NCI-H748 (cell line): Measurements from ENCODE around the gene PRAMEF8.
"Not testable (repeated sequence)": the region's sequence is repeated elsewhere in the genome, so short reads cannot be mapped to it uniquely, and the experiment has no call there.

Experiments
- DNase-seq: peaks from one replicate; lab custom pipeline; 2025; ENCODE audit not compliant: unreplicated experiment; lab: John Stamatoyannopoulos, UW

Gene PRAMEF8

DNA sequence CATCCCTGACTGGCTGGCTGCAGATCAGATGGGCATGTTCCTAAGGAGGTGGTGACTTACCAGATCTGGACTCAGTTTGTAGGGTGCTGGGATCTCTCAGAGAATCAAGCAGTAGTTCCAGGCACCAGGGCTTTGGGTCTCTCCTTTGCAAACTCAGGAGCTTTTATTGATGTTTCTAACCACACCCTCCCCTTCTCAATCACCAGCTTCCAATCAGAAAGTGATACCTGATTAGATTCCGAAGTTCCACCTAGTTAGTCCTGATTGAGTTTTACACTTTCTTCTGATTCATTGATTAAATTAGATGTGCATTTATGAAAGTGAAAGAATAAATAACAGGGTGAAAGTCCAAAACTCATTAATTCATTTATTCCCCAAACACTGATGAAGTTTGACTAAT is at the start of gene PRAMEF8:
Gene PRAMEF8 (minus strand): TSS at position 101 of the 400 bp plus-strand sequence. CDS start 1,046 bp downstream, outside the sequence.
- DNase-seq: not testable (repeated sequence)

DNA sequence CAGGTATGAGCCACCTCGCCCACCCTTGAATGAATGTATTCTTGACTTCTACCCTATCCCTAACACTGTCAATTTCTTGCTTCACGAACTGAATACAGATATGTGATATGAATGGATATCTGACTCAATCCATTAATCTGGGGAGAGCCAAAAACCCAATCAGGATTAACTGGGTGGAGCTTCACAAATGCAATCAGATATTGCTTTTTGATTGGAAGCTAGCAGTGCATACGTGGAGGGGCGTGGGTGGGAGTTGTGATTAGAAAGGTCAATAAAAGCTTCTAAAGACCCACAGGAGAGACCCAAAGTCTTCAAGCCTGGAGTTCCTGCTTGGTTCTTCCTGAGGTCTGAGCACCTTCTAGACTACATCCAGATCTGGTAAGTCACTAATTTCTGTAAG is 30.3 kb upstream of the PRAMEF8 start, which contains the start of gene PRAMEF15:
Gene PRAMEF15 (plus strand): TSS at position 301 of the 400 bp plus-strand sequence. CDS start 2,827 bp downstream, outside the sequence.
- DNase-seq: not testable (repeated sequence)

DNA sequence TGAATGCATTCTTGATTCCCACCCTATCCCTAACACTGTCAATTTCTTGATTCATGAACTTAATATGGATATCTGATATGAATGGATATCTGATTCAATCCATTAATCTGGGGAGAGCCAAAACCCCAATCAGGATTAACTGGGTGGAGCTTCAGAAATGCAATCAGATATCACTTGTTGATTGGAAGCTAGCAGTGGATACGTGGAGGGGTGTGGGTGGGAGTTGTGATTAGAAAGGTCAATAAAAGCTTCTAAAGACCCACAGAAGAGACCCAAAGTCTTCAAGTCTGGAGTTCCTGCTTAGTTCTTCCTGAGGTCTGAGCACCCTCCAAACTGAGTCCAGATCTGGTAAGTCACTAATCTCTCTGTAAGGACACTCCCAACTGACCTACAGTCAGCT is 18.3 kb upstream of the PRAMEF8 start, which contains the start of gene PRAMEF33:
Gene PRAMEF33 (plus strand): TSS at position 301 of the 400 bp plus-strand sequence. CDS start 2,416 bp downstream, outside the sequence.
- DNase-seq: not testable (repeated sequence)

DNA sequence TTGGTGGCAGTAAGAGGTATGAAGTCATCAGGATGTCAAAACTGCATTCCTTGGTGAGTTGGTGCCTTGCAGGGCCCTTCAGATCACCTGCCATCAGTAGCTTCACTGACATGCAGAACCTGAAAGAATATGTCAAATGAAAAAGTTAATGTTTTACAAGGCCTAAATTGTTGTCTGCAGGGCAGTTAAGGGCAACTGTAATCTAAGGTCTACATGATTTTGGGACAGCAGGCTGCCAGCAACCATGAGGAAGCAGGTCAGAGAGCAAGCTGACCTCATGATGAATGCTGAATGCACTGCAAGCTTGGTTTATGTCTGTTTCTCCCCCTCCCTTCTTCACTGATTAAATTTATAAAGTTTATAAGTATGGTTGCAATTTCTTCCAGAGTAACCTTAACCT is 17.3 kb upstream of the PRAMEF8 start:
- not testable (repeated sequence) for DNase-seq

DNA sequence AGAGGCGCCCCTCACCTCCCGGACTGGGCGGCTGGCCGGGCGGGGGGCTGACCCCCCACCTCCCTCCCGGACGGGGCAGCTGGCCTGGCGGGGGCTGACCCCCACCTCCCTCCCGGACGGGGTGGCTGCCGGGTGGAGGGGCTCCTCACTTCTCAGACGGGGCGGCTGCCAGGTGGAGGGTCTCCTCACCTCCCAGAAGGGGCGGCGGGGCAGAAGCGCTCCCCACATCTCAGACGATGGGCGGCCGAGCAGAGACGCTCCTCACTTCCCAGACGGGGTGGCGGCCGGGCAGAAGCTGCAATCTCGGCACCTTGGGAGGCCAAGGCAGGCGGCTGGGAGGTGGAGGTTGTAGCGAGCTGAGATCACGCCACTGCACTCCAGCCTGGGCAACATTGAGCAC is 13.8 kb upstream of the PRAMEF8 start:
- DNase-seq: not testable (repeated sequence)

DNA sequence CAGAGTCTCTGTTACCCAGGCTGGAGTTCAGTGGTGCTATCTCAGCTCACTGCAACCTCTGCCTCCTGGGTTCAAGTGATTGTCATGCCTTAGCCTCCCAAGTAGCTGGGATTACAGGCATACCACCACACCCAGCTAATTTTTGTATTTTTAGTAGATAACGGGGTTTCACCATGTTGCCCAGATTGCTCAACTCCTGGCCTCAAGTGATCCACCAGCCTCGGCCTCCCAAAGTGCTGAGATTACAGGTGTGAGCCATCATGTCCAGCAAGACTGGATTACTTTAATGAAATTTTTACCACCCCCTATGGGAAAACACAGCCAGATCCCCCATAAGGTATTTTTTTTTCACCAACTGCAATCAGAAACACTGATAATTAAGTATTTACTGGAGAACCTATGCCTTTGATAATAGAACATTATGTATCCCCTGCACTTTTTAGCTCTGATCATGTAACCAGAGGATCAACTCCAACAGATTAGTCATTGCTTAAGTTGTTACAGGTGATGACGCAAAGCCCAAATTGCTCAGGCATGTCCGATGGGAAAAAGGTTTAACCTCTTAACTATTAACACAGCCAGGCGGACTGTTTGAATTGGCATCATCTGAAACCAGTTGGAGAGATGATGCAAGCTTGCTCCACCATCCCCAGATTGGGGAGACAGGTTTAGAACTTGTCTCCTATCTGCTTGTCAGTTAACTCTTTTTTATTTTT is 12.4 kb upstream of the PRAMEF8 start:
- DNase-seq: not testable (repeated sequence)

DNA sequence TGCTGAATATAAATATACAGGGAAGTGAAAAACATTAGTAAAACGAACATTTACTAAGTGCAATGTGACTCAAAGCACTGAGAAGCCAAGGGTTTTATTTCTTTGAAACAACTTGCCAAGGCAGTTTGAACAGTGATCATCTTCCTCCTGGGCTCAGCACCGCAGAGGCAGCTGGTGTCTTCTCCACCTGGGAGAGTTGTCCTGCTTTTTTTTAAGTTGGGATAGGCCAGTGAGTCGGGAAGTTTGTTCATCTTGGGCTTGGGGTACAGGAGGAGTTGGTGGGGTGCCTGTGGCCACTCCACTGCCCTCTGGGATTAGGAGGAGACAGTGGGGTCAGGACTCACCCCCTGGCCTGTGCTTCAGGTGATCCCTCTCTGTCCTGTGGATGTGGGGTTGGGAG is 4.1 kb upstream of the PRAMEF8 start:
- not testable (repeated sequence) for DNase-seq

DNA sequence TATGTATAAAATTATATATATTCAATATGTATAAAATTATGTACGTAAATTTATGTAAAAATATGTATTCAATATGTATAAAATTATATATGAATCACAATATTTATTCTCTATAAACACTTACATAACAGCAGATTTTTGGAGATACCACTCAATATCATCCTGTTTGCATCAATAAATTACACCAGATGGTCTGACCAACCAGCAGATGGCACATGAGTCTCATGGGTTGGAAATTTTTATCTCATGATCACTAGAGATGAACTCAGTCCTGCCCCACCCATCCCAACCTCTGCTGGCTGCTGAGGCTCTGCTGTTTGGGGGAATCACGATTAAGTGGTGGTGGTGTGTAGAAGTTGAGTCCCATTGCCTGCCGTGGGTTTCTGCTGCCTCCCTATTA is 5.3 kb downstream of the PRAMEF8 start:
- DNase-seq: not testable (repeated sequence)

DNA sequence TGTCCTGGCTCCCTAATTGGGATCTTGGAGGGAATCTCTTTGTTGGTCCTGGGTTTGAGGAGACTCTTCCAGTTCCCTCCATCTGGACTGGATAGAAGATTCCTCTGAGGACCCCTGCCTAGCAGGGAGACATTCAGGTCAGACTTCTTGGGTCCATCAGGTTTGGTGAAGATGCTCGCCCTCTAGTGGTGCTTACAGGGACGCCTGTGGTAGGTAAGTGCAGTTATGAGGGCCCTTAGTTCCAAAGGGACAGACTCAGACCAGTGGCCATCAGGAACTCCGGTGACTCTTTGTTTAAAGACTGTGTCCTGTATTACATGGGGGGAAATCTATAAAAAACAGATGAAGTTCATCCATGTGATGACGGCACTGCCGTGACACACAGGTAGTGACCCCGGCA is 7.9 kb downstream of the PRAMEF8 start:
- not testable (repeated sequence) for DNase-seq

DNA sequence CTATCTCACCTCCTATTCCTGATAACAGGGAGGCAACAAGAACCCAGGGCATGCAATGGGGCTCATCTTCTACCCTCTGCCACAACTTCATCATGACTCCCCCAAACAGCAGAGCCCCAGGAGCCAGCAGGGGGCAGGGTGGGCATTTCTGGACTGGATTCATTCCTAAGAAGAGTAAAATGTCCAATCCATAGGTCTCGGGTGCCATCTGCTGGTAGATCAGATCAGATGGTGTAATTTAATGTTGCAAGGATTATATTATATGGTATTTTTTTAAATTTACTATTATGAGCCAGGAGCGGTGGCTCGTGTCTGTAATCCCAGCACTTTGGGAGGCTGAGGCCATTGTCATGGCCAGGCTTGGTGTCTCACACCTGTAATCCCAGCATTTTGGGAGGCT is 19.8 kb downstream of the PRAMEF8 start:
- DNase-seq: not testable (repeated sequence)

DNA sequence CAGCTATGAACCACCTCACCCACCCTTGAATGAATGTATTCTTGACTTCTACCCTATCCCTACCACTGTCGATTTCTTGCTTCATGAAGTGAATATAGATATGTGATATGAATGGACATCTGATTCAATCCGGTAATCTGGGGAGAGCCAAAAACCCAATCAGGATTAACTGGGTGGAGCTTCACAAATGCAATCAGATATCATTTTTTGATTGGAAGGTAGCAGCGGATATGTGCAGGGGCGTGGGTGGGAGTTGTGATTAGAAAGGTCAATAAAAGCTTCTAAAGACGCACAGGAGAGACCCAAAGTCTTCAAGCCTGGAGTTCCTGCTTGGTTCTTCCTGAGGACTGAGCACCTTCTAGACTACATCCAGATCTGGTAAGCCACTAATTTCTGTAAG is 31.0 kb downstream of the PRAMEF8 start, which contains the start of gene PRAMEF5:
Gene PRAMEF5 (plus strand): TSS at position 301 of the 400 bp plus-strand sequence. CDS start 5,071 bp downstream, outside the sequence.
- not testable (repeated sequence) for DNase-seq

DNA sequence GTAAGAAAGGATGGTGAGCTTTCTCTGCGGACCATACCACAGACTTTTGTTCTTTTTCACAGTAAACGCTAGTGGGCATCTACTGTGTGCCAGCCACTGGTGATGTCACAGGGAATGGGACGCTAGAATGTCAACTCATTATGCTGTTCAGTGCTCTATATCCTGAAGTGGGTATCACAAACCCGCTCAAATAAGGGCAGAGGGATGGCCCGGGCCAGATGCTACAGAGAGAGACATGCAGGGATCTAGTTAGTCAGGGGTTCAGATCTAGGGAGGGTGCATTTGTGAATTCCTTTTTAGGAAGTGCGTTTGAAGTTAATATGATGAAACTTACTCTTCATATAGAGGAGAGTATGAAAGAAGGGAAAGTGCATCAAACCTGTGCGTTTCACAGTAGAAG is 37.8 kb downstream of the PRAMEF8 start:
- not testable (repeated sequence) for DNase-seq

DNA sequence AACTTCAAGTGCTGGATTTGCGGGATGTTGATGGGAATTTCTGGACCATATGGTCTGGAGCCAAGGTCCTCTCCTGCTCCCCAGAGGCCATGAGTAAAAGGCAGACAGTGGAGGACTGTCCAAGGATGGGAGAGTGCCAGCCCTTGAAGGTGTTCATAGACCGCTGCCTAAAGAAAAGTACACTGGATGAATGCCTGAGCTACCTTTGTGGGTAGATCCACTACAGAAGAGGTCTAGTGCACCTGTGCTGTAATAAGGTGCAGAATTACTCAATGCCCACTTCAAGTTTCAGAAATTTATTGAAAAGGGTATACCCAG is 38.4 kb downstream of the PRAMEF8 start:
- DNase-seq: not testable (repeated sequence)

DNA sequence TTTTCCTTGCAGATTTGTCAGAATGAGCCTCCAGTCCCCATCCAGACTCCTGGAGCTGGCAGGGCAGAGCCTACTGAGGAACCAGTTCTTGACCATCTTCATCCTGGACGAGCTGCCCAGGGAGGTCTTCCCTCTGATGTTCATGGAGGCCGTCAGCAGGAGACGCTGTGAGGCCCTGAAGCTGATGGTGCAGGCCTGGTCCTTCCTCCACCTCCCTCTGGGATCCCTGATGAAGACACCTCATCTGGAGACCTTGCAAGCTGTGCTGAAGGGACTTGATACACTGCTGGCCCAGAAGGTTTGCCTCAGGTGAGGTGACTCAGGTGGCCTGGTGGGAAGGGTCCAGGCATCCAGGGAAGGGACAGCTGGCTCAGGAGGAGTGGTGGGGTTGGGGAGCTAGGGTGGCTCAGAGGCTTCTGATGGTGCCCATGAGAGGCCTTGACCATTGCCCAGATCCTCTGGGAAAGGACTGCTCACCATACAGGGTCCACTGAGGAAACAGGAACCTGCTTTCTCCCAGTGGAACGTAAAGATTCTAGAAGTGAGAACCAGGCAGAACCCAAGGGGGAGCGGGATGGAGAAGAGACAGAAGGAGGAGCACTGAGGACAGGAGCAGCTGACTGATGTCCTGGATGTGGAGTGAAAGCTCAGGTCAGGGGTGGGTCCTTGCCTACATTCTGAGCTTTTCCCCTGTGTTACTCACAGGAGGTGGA is 38.9 kb downstream of the PRAMEF8 start:
- DNase-seq: not testable (repeated sequence)

DNA sequence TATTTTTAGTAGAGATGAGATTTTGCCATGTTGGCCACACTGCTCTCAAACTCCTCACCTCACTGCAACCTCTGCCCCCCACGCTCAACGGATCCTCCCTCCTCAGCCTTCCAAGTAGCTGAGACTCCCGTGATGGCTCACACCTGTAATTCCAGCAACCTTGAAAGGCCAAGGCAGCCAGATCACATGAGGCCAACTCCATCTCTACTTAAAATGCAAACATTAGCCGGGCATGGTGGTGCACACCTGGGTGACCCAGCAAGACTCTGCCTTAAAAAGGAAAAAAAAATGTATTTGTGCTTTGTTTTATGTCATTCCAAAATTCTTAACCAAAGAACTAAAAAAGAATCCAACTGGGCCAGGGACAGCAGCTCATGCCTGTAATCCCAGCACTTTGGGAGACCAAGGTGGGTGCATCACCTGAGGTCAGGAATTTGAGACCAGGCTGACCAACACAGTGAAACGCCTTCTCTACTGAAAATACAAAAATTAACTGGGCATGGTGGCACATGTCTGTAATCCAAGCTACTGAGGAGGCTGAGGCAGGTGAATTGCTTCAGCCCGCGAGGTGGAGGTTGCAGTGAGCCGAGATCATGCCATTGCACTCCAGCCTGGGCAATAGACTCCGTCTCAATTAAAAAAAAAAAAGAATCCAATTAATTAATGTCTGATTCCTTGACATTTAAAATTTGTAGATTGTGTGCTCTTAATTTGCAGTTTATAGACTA is 41.2 kb downstream of the PRAMEF8 start:
- not testable (repeated sequence) for DNase-seq

DNA sequence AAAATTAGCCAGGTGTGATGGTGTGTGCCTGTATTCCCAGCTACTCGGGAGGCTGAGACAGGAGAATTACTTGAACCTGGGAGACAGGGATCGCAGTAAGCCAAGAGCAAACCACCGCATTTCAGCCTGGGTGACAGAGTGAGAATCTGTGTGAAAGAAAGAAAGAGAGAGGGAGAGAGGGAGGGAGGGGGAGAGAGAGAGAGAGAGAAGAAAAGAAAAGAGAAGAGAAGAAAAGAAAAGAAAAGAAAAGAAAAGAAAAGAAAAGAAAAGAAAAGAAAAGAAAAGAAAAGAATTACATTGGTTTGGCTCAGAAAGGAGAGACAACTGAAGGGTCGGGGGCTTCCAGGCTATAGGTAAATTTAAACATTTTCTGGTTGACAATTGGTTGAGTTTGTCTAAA is 45.3 kb downstream of the PRAMEF8 start:
- DNase-seq: not testable (repeated sequence)

DNA sequence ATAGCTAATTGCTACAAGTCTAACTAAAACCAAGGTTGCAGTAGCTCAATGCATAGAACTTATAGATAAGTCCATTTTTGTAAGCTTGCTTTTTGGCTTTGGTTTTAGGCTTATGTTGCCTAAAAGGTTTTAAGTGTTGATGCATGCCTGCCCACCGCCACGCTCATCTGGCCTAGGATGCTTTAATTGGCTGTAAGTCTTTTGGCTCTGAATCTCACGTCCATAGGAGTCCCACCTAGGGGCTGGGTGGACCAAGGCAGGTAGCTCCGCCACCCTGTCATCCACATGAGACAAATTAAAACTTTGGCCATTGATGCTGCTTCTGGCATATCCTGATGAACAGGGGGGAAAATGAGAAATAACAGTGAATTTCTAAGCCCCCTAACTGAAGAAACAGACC is 47.4 kb downstream of the PRAMEF8 start:
- DNase-seq: not testable (repeated sequence)

DNA sequence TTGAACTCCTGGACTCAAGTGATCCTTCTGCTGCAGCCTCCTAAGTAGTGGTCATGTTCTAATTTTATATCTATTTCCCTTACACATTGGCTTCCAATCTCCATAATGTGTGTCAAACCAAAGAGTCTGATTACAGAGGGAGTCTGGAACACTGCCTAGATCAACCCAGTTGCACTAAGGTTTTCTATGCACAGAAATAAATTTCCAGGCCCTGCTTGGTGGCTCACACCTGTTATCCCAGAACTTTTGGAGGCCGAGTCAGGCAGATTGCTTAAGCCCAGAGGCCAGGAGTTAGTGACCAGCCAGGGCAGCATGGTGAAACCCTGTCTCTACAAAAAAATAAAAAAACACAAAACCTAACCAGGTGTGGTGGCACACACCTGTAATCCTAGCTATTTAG is 50.9 kb downstream of the PRAMEF8 start:
- not testable (repeated sequence) for DNase-seq

DNA sequence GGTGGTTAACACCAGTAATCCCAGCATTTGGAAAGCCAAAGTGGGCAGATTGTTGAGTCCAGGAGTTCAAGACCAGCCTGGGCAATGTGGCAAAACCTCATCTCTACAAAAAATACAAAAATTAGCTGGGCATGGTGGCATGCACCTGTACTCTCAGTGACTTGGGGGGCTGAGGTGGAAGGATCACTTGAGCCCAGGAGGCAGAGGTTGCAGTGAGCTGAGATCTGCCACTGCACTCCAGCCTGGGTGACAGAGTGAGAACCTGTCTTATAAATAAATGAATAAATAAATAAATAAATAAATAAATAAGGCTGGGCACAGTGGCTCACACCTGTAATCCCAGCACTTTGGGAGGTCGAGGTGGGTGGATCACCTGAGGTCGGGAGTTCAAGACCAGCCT is 52.9 kb downstream of the PRAMEF8 start:
- not testable (repeated sequence) for DNase-seq
